Progenitor cell of endocrine pancreas (in vitro differentiated cells): Measurements from ENCODE around the gene AZU1. TPM values are rescaled to one million over a fixed set of nuclear protein-coding genes. Genes with fewer than 3 reads are reported as not detected.

Experiments
- DNase-seq: peaks from one replicate; pipeline ENCODE4 v3.0.0; 2021; ENCODE audit warnings: low spot score; ENCODE audit not compliant: unreplicated experiment
- H3K27ac Mint-ChIP-seq: 2 replicates; pipeline ENCODE4 v1.8.0; 2021; ENCODE audit warnings: mild to moderate bottlenecking, moderate library complexity, mixed read lengths
- H3K27me3 Mint-ChIP-seq: 2 replicates; pipeline ENCODE4 v1.8.0; 2021; ENCODE audit warnings: mixed read lengths
- H3K36me3 Mint-ChIP-seq: 2 replicates; pipeline ENCODE4 v1.8.0; 2022; ENCODE audit warnings: mixed read lengths; ENCODE audit not compliant: insufficient read depth
- H3K4me1 Mint-ChIP-seq: 2 replicates; pipeline ENCODE4 v1.8.0; 2021; ENCODE audit warnings: low read depth, mixed read lengths
- H3K4me3 Mint-ChIP-seq: 2 replicates; pipeline ENCODE4 v1.8.0; 2021; ENCODE audit warnings: low read depth, mild to moderate bottlenecking, moderate library complexity, mixed read lengths
- H3K9me3 Mint-ChIP-seq: 2 replicates; pipeline ENCODE4 v1.8.0; 2021; ENCODE audit warnings: low read depth, mixed read lengths
- CTCF ChIP-seq: fragments of 200-600 bp; sonication (generic); IDR thresholded peaks from one replicate; pipeline ENCODE4 v1.5.0; 2021; ENCODE audit warnings: antibody characterized with exemption, mild to moderate bottlenecking; ENCODE audit not compliant: unreplicated experiment
- total RNA-seq: library from RNA; stranded (reverse); gene quantifications from 2 replicates; pipeline ENCODE4 v1.2.1, GENCODE V29; 2021

Gene AZU1
- total RNA-seq, 1 donor from 2014 or later, result 5.1 TPM

- no peak for DNase-seq
- peaks cover 4% of the 10 kb centered on the region for H3K36me3 Mint-ChIP-seq
- H3K4me3 Mint-ChIP-seq, result no peak overlapping the region
- no peaks in the 10 kb centered on the region for H3K4me1 Mint-ChIP-seq
- peaks cover 22% of the 10 kb centered on the region for H3K27me3 Mint-ChIP-seq
- no peaks in the 10 kb centered on the region for H3K9me3 Mint-ChIP-seq
- no peak overlapping the region for H3K27ac Mint-ChIP-seq
- no peak for TF ChIP-seq CTCF
Observed at GRCh38 chr19:861141-861755, 33.6 kb downstream of the AZU1 start.

- TF ChIP-seq CTCF, result no peak
- no peaks in the 10 kb centered on the region for H3K4me1 Mint-ChIP-seq
- DNase-seq, result no peak
- peaks cover 4% of the 10 kb centered on the region for H3K36me3 Mint-ChIP-seq
- no peak overlapping the region for H3K4me3 Mint-ChIP-seq
- no peak overlapping the region for H3K27ac Mint-ChIP-seq
- peaks cover 22% of the 10 kb centered on the region for H3K27me3 Mint-ChIP-seq
- H3K9me3 Mint-ChIP-seq, result no peaks in the 10 kb centered on the region
Observed at GRCh38 chr19:861756-862580, 34.3 kb downstream of the AZU1 start.

GRCh38 chr19:862581-863314 lies 35.1 kb downstream of the AZU1 start:
- Mint-ChIP-seq H3K4me1 (no peaks in the 10 kb centered on the region), H3K4me3 (no peak overlapping the region), H3K36me3 (peaks cover 8% of the 10 kb centered on the region), H3K9me3 (no peaks in the 10 kb centered on the region), H3K27me3 (peaks cover 22% of the 10 kb centered on the region), H3K27ac (no peak overlapping the region)
- TF ChIP-seq CTCF, result no peak
- no peak for DNase-seq

GRCh38 chr19:863315-863620 lies 35.6 kb downstream of the AZU1 start:
- peaks cover 21% of the 10 kb centered on the region for H3K27me3 Mint-ChIP-seq

More at GRCh38 chr19:863315-863620, 35.6 kb downstream of the AZU1 start:
- no peaks in the 10 kb centered on the region for H3K4me1 Mint-ChIP-seq
- no peak for DNase-seq
- H3K9me3 Mint-ChIP-seq, result no peaks in the 10 kb centered on the region
- TF ChIP-seq CTCF, result no peak
- peaks cover 8% of the 10 kb centered on the region for H3K36me3 Mint-ChIP-seq
- peak overlapping the region; percentile 73 for H3K27ac Mint-ChIP-seq
- no peak overlapping the region for H3K4me3 Mint-ChIP-seq
